HG02970 (cell line): ENCODE measurements around the gene ICA1.

ENCODE experiments used
- ATAC-seq: cut with Tn5 transposase; IDR thresholded peaks from one replicate; pipeline ENCODE4 v1.9.1; 2021; ENCODE audit warnings: mild to moderate bottlenecking, moderate library complexity, moderate number of reproducible peaks; ENCODE audit not compliant: unreplicated experiment, low FRiP score

The ICA1 gene

DNA sequence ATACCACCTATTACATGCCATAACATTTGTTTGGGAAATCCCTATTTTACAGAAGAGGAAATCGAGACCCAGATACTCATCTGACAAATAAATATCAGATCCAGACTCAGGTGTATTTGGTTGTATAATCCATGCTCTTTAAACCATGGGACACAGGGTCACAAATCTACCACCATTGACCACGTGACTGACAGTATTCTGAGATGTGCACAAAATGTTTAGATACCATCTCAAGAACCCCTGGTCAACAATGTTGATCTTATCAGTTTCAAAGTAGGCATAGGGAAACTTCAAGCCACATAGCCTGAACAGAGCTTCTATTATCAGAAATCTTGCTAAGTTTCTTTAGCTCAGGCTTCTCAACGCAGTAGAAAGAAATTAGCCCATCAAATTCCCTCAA is 93.6 kb downstream of the ICA1 start:
- ATAC-seq, result no peak

DNA sequence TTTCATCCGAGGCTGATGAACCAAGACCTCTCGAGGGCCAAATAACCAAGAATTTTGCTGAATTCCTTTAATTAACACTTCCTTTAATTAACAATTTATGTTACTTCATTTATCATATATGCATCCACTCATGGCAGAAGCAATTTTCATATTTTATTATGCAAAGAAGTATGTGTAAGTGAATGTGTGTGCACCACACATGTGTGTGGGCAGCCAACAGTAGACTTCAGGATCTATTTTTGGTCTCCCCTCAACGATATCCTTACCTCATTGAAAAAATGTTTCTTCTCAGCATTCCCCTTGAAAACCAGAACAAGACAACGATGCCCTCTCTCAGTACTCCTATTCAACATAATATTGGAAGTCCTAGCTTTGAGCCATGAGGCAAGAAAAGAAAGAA is 96.8 kb downstream of the ICA1 start:
- ATAC-seq, result no peak

DNA sequence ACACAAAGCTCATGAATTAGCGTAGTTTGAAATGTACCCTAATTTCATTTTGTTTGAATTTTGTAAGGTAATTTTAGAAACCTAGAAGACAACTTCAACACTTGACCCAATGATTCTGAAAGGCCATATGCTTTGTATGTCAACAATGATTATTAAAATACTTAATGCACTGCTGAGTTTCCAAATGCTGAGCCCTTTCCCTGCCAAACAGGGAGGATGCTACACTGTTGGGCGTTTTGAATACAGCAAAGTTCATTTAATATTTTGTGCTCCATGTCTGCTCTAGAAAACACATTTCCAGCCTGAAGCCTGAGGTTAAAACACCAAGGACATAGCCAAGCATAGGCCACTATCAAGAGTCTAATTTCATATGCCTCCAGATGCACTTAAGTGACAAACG is 99.8 kb downstream of the ICA1 start:
- no peak for ATAC-seq

DNA sequence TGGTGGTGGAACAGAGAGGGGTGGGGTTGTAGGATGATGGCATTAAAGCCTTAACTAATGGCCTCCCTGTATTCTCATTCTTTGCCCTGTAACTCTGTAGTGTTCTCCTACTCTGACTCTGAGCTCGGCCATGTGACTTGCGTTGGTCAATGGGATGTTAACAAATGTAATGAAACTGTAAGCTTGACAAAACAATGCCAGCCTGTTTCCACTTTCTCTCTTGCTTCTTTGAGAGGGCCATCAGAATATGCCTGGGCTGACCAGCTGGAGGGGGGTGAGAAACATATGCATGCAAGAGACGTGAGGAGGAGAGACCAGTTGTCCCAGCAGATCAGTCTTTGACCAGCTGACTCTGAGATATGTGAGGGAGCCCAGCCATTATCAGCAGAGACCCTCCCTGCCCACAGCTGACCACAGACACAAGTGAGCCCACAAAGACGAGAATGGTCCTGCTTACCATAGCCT is 100.6 kb downstream of the ICA1 start:
- ATAC-seq, result no peak

DNA sequence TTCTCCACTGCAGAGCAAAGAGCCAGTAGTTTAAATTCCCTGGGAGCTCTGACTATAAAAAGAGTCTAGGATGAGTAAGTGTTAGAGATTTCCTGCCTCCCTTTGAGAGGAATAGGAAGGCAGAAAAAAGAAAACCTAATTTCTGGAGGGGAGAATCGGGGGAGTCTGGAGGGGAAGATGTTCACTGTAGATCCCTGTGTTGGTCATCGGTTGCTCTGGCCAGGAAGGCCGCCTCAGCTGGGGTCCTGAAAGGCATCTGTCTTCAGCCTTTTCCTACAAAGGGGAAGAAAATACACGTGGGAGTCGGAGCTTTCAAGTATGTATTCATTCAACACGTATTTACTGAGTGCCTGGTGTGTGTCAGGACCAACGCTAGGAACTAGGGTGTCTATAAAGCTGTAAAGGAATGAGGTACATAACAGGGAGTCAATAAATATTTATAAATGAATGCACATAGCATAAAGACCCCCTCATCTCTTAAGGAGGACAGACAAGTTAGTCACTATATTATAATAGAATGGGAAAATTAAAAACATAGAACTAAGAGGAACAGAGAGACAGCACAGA is 101.1 kb downstream of the ICA1 start:
- no peak for ATAC-seq

DNA sequence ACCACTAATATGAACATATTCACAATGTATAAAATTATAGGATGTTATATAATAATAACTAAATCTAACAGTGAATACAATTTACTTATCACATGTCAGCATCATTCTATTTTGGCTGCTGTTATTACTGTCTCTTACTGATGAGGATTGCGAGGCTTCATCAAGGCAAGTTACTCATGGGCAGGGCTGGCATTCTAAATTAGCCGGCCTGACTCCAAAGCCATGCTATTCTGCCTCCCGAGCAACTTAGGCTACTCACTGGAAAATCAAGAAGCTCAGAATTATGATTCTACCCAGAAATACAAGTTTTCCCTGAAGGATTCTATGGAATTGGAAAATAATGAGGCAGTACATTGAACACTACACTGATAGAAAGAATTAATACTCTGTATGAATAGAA is 101.7 kb downstream of the ICA1 start:
- no peak for ATAC-seq

DNA sequence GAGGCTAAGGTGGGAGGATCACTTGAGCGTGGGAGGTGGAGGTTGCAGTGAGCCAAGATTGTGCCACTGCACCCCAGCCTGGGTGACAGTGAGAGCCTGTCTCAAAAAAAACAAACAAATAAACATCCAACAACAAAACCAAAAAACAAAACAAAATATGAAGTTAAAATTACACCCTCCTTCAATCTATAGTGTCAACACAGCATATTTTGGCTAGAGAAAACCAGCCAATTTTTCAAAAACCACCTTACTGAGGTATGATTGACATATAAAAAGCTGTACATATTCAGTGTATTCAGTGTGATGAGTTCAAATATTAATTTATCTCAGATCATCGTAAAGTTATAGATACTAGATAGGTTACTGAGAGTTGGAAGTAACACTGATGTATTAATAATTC is 102.4 kb downstream of the ICA1 start:
- ATAC-seq, result no peak

DNA sequence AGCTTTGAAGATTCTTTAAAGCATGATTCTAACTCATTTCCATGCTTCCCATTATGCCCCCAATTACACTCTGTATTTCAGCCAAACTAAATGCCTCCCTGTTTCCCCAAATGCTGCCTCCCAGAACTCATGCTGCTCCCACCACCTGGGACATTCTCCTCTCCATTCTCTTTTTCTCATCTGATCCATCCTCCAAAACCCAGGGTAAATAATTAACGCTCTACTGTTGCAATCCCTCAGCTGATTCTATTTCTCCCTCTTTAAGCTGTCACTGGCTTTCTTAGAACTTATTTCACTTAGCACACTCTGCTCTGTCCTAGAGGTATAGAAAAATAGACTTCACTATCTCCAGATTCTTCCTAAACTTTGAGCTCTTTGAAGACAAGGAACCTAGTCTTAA is 104.7 kb downstream of the ICA1 start:
- ATAC-seq, result no peak

DNA sequence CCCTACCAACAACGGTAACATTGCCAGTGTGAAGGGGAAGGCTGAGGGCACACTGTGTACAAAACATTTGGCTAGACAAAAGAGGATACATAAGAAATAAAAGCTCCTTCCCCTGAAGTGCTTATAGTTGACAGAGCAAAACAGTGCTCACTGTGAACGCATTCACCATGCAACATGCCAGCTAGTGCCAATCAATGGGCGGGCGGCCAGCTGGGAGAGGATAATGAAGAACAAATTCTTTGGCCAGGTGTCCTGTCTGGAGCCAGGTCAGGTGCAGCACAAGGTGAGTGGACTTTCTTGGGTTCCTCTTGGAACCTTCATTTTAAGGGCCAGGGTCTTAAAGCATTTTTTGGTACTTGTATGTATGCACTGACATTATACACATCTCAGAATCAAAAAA is 106.1 kb downstream of the ICA1 start:
- ATAC-seq, result no peak

DNA sequence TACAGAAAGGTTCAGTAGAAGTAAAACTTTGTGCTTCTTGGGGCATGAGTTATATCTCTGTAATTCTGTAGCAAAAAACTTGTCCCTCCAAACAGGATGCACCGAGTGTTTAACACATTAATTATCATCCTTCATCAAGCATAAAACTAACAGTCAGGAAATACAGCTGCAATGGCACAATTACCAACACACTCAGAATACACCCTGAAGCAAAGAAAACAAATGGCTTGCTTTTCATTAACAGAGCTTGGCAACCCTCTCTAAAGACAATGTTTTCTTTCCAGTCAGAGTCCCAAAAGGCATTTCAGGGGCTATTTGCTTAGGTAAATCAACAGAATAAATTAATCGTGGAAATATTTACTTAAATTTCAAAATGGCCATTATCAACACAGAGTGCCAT is 107.7 kb downstream of the ICA1 start:
- ATAC-seq, result no peak

DNA sequence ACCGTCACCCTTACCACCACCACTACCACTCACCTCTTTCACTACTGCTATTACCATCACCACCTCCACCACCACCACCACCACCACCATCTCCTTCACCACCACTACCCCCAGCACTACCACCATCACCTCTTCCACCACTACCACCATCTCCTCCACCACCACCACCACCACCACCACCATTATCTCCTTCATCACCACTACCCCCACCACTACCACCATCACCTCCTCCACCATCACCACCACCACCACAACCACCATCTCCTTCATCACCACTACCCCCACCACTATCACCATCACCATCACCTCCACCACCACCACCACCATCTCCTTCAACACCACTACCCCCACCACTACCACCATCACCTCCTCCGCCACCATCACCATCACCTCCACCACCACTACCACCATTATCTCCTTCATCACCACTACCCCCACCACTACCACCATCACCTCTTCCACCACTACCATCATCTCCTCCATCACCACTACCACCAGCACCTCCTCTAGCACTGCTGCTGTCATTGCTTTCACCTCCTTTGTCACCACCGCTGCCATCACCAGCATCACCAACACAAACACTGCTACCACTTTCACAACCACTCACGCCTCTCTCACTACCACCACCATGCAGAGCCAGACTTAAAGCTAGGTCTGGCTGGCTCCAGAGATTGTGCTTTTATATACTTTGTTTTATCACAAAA is 109.3 kb downstream of the ICA1 start:
- ATAC-seq, result no peak

DNA sequence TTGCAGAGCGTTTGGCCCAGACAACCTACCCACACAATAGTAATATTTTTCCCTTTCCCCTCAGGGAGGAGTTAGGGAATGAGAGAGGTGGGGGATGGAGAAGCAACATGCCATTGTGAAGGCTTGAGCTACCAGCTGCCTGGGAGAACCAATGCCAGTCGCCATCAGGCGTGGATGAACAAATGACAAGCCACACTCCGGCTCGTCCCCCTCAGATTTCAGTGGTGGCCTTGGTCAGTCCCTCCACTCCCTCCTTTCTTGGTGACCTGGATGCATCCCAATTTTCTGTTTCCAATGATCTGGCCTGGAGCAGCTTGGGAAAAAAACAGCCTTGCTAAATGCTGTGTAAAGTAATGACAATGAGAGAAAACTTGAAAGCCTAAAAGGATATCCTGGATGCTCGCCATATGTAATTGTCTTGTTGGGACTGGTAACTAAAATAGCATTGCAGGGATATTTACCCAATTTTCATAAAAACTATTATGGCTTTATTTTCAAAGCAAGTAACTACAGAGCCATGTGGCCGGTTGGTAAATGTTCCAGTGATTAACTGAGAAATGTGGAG is 110.7 kb downstream of the ICA1 start:
- ATAC-seq, result no peak

DNA sequence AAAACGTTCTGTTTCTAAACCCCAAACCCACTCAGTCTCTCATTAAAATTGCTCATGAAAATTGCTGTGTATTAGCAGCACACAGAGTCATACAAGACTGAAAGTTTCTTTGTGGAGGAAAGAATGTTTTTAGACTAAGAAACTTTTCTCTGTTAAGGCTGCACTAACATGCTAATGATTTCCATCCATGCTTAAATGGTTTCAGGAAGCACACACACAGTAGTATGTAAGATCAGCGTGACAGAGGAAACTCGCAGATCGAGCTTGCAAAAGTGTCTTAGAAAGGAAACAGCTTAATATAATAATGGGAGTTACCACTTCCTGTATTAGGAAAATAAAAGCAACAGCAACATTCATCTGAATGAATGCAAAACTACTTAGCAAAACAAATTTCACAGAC is 112.7 kb downstream of the ICA1 start:
- no peak for ATAC-seq

DNA sequence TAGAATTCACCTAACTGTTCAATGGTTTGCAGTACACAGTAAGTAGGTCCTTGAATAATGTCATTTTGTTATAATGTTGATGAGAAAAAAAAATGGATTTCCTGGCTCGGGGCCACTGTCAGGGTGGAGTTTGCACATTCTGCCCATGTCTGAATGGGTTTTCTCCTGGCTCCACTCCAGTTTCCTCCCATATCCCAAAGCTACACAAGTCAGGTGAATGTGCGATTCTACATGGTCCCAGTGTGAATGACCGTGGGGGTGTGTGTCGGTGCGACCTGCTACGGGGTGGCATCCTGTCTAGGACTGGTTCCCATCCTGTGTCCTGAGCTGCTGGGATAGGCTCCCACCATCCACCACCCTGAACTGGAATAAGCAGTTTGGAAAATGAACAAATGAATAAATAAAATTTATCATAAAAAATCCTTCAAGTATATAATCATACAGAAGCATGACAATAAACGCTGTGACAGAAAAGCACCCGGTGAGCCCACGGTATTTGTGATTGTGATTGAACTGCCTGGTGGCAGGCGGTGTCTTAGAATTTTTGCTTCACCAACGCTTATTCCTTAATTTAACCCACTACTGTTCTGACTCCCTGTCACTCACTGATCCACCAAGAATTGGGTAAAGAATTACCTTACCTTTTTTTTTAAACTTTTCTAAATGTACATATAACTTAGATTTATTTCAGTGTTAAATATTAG is 114.1 kb downstream of the ICA1 start:
- no peak for ATAC-seq

DNA sequence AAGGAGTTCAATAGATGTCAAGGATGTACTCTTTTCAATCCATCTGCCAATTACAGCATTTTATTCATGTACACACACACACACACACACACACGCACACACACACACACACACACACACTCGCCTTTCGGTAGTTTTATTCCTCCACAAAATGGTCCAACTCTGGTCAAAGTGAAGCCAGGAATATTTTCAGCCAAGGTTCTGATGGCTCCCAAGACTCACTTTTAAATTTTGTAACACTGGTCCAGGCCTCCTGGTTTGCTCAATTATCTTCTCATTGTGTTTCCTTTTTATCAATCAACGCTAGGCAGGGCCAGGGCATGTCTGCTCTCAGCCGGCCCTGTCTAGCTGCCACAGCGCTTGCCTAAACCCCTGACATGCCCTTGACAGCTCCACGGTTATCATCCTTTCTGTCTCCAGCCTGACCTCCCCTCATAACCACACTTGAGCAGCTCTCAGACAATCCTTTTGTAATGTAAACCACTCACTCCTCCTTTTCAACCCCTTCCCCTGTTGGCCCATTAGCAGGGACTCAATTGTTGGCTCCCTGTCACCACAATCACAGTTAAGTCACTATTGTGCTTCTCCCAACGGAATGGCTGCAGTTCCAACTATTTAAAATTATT is 115.1 kb downstream of the ICA1 start:
- ATAC-seq, result no peak

DNA sequence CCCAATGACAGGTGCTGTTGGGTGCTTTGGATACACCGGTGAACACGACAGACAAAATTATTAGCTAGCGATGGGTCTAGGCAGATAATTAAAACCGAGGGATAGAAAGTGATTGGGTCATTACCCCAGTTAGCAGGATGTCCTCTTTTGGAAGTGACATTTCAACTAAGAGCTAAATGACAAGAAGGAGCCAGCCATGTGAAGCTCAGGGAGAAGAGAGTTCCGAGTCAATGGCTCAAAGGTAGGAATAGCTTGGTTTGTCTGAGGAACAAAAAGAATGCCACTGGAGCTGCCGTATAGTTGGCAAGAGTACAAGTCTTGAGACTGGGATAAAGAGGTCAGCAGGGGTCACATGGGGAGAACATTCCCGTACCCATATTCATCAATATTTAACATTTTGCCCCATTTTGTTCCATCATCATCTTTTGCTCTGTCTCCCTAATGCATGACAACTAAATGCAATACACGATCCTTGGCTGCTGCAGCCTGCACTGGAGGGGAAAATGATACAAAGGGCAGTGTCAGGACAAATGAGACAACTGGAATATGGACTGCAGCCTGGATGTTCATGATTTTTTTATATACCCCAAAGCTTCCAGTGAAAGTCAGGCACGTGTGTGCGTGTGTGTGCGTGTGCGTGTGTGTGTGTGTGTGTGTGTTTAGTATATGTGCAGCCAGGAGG is 115.7 kb downstream of the ICA1 start:
- no peak for ATAC-seq

DNA sequence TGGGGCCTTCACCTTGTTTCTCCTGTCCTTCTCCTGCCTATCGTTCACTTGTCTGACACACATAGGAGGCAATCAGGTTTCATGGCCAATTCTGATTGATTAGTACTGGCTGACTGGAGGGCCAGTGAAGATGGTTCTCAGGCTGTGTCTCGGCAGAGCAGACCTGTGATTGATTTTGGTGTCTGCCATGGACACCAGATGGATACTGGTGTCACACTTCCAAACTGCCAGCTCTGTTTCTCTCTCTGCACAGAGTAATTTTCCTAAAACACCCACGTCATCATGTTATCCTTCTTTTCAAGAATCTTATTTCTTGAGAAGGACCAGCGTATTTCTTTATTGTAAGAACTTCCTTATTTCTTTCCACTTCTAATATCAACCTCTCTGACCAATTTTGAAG is 117.1 kb downstream of the ICA1 start:
- ATAC-seq, result no peak

DNA sequence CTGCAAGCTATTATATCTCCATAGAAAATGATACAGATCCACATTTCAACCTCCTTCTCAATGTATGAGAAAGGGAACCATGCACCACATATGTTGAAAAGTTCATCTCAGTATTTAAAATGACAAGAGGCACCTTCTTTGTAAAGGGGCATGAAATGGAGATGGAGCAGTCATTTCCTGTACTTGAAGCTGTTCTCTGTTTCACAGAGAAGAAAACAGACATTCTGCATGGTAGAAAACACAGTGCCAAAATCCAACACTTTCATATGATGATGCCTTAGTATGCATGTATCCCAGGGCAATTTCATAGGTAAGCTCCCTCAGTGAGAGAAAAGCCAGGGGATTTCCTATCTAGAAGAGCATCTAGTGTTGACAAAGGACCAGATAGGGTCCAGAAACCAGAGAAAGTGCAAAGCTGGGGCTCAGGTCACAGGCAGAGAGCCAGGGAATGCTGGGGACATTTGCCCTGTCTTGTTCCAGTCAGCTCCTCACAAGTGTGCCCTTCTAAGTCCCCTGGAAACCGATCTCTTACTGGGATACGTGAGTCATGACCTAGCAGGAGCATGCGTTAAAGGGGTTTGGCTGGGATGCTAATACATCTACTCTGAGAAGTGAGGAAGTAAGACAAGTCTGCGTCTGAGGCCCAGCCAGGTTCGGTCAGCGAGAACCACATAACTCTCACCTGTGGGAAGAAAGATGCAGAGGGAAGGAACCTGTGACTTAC is 118.7 kb downstream of the ICA1 start:
- no peak for ATAC-seq

DNA sequence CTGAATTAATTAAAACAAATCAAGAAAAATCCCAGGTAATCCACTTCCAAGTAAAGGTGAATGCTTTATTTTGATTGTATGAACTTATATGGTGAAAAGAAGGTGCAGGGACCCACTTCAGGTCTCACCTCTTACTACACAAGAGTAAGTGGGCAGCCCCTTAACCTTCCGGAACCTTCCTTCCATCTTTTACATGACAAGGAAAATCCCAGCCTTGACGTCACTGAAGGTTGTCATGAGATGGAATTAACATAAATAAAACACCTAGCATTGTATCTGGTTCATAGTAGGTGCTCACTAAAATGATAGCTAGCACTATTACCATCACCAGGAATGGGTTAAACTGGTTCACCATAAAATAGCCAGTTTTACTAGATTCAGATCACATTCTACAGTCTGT is 119.5 kb downstream of the ICA1 start:
- ATAC-seq, result no peak

DNA sequence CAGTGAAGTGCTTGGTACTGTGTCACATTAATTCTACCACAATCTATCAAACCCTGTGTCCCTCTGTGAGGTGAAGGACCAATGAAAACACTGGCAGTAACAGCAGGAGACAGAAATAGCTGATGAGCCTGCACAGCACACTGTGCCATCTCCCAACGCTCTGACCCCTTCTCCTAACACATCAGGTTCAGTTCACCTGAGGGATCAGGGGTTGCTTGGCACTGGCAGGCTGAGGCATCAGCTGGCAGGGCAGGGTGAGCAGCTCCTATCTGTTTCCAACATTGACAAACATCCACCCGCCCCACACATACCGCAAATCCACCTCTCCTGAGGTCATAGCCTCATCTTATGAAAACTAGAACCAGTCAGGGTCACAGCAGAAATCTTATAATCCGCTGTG is 120.9 kb downstream of the ICA1 start:
- no peak for ATAC-seq
